Ramos (cell line): Measurements from ENCODE around the gene LIMS1.

ENCODE experiments used
- in situ Hi-C: fragments of 300-500 bp; cut with MboI; formaldehyde crosslinking; loops from one replicate; pipeline ENCODE4 v1.14.3; 2022; ENCODE audit warnings: low sequenced_read_pairs; ENCODE audit not compliant: unreplicated experiment

Gene LIMS1

GRCh38 chr2:108611021-108611420, 76.8 kb downstream of the LIMS1 start:
- in situ Hi-C loops: loop anchor here (25.0 kb wide), 1 partner anchor 101 kb away; the partner anchor contains the start of gene RANBP2

- in situ Hi-C loops: loop anchor here (25.0 kb wide), 1 partner anchor 100 kb away; the partner anchor contains the start of gene RANBP2
These were observed 77.9 kb downstream of the LIMS1 start for GRCh38 chr2:108612153-108612513.

GRCh38 chr2:108612514-108613183, 78.4 kb downstream of the LIMS1 start:
- in situ Hi-C loops: loop anchor here (25.0 kb wide), 1 partner anchor 100 kb away; the partner anchor contains the start of gene RANBP2

GRCh38 chr2:108613261-108614042, 79.2 kb downstream of the LIMS1 start:
- in situ Hi-C loops: loop anchor here (25.0 kb wide), 1 partner anchor 99 kb away; the partner anchor contains the start of gene RANBP2

GRCh38 chr2:108614043-108614545, 79.8 kb downstream of the LIMS1 start:
- in situ Hi-C loops: loop anchor here (25.0 kb wide), 1 partner anchor 98 kb away; the partner anchor contains the start of gene RANBP2

- in situ Hi-C loops: loop anchor here (25.0 kb wide), 1 partner anchor 98 kb away; the partner anchor contains the start of gene RANBP2
These were observed 80.4 kb downstream of the LIMS1 start for GRCh38 chr2:108614659-108615058.

- in situ Hi-C loops: loop anchor here (25.0 kb wide), 1 partner anchor 97 kb away; the partner anchor contains the start of gene RANBP2
These were observed 81.3 kb downstream of the LIMS1 start for GRCh38 chr2:108615480-108616090.

GRCh38 chr2:108616318-108616717, 82.0 kb downstream of the LIMS1 start:
- in situ Hi-C loops: loop anchor here (25.0 kb wide), 1 partner anchor 96 kb away; the partner anchor contains the start of gene RANBP2

- in situ Hi-C loops: loop anchor here (25.0 kb wide), 1 partner anchor 96 kb away; the partner anchor contains the start of gene RANBP2
These were observed 82.5 kb downstream of the LIMS1 start for GRCh38 chr2:108616751-108617161.

- in situ Hi-C loops: loop anchor here (25.0 kb wide), 1 partner anchor 95 kb away; the partner anchor contains the start of gene RANBP2
These were observed 83.3 kb downstream of the LIMS1 start for GRCh38 chr2:108617617-108618016.

- in situ Hi-C loops: loop anchor here (25.0 kb wide), 1 partner anchor 92 kb away; the partner anchor contains the start of gene RANBP2
These were observed 85.8 kb downstream of the LIMS1 start for GRCh38 chr2:108619925-108620620.

GRCh38 chr2:108620656-108621055, 86.4 kb downstream of the LIMS1 start:
- in situ Hi-C loops: loop anchor here (25.0 kb wide), 1 partner anchor 92 kb away; the partner anchor contains the start of gene RANBP2

GRCh38 chr2:108621087-108621559, 86.9 kb downstream of the LIMS1 start:
- in situ Hi-C loops: loop anchor here (25.0 kb wide), 1 partner anchor 91 kb away; the partner anchor contains the start of gene RANBP2

- in situ Hi-C loops: loop anchor here (25.0 kb wide), 1 partner anchor 90 kb away; the partner anchor contains the start of gene RANBP2
These were observed 87.7 kb downstream of the LIMS1 start for GRCh38 chr2:108621687-108622681.

- in situ Hi-C loops: loop anchor here (25.0 kb wide), 1 partner anchor 89 kb away; the partner anchor contains the start of gene RANBP2
These were observed 89.3 kb downstream of the LIMS1 start for GRCh38 chr2:108623616-108624015.

GRCh38 chr2:108625186-108625827, 91.0 kb downstream of the LIMS1 start:
- in situ Hi-C loops: no loop called here

- in situ Hi-C loops: no loop called here
These were observed 91.5 kb downstream of the LIMS1 start for GRCh38 chr2:108625828-108626195.
